Calu3 (cell line): ENCODE results near the gene ZNF609. TPM values are rescaled to one million over a fixed set of nuclear protein-coding genes. Genes with fewer than 3 reads are reported as not detected.

Experiments
- BruUV-seq: library from RNA; stranded (reverse); fragments of 400-500 nt; replicated peaks from 2 replicates; lab custom pipeline; 2021; lab: Mats Ljungman, UMichigan
- CTCF ChIA-PET: fragments of 300-600 bp; sonication (Branson Sonifier 250); formaldehyde crosslinking; loops from one replicate; lab custom pipeline; 2022; ENCODE audit warnings: antibody characterized with exemption; lab: Charles Lee
- DNase-seq: peaks from one replicate; pipeline ENCODE4 v3.0.0; 2022
- H3K27ac Mint-ChIP-seq: one replicate; pipeline ENCODE4 v1.8.0; 2022; ENCODE audit warnings: mixed read lengths; ENCODE audit not compliant: unreplicated experiment
- H3K27me3 Mint-ChIP-seq: one replicate; pipeline ENCODE4 v1.8.0; 2022; ENCODE audit warnings: mixed read lengths; ENCODE audit not compliant: unreplicated experiment
- H3K36me3 Mint-ChIP-seq: one replicate; pipeline ENCODE4 v1.8.0; 2022; ENCODE audit warnings: mild to moderate bottlenecking, moderate library complexity, mixed read lengths; ENCODE audit not compliant: insufficient read depth, unreplicated experiment
- H3K4me1 Mint-ChIP-seq: one replicate; pipeline ENCODE4 v1.8.0; 2022; ENCODE audit warnings: mild to moderate bottlenecking, low read depth, mixed read lengths; ENCODE audit not compliant: unreplicated experiment
- H3K4me3 Mint-ChIP-seq: one replicate; pipeline ENCODE4 v1.8.0; 2022; ENCODE audit warnings: mild to moderate bottlenecking, low read depth, moderate library complexity, mixed read lengths; ENCODE audit not compliant: unreplicated experiment
- H3K9me3 Mint-ChIP-seq: one replicate; pipeline ENCODE4 v1.8.0; 2022; ENCODE audit warnings: low read depth, mixed read lengths; ENCODE audit not compliant: unreplicated experiment
- intact Hi-C: fragments of 100-400 bp; cut with micrococcal nuclease; formaldehyde crosslinking; loops from one replicate; pipeline ENCODE4 v1.10.0; 2022; ENCODE audit not compliant: unreplicated experiment
- total RNA-seq: library from RNA; stranded (reverse); gene quantifications from 2 replicates; pipeline ENCODE4 v1.2.3, GENCODE V29; 2022
- TF ChIP-seq, protein P1 (sequence below): fragments of 200-600 bp; IDR thresholded peaks from one replicate; pipeline ENCODE4 v1.8.0; 2022; ENCODE audit warnings: antibody characterized with exemption; ENCODE audit not compliant: unreplicated experiment

Gene ZNF609
- total RNA-seq, 1 experiment from 2014 or later: 50.6 TPM

- Mint-ChIP-seq H3K27ac (no peak overlapping the region), H3K27me3 (no peaks in the 10 kb centered on the region), H3K9me3 (no peaks in the 10 kb centered on the region), H3K36me3 (peaks cover 21% of the 10 kb centered on the region), H3K4me1 (peaks cover 23% of the 10 kb centered on the region), H3K4me3 (no peak overlapping the region)
- TF ChIP-seq, protein P1, sequence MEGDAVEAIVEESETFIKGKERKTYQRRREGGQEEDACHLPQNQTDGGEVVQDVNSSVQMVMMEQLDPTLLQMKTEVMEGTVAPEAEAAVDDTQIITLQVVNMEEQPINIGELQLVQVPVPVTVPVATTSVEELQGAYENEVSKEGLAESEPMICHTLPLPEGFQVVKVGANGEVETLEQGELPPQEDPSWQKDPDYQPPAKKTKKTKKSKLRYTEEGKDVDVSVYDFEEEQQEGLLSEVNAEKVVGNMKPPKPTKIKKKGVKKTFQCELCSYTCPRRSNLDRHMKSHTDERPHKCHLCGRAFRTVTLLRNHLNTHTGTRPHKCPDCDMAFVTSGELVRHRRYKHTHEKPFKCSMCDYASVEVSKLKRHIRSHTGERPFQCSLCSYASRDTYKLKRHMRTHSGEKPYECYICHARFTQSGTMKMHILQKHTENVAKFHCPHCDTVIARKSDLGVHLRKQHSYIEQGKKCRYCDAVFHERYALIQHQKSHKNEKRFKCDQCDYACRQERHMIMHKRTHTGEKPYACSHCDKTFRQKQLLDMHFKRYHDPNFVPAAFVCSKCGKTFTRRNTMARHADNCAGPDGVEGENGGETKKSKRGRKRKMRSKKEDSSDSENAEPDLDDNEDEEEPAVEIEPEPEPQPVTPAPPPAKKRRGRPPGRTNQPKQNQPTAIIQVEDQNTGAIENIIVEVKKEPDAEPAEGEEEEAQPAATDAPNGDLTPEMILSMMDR: no peak
- CTCF ChIA-PET: interaction anchor here (1.4 kb wide), 1 partner anchor 12 kb away, joined by 3 read pairs; no protein-coding TSS in a partner anchor
- intact Hi-C loops: no loop called here
- no peak for DNase-seq
- BruUV-seq: no TSS peak
These were observed 3.7 kb upstream of the ZNF609 start for GRCh38 chr15:64456634-64457108.

GRCh38 chr15:64459066-64459781 is 1.2 kb upstream of the ZNF609 start:
- CTCF ChIA-PET: interaction anchor here (0.6 kb wide), 3 partner anchors 38 to 229 kb away, joined by 3 read pairs; no protein-coding TSS in a partner anchor
- Mint-ChIP-seq H3K27ac (peak overlapping the region; percentile 49), H3K4me3 (peak overlapping the region; percentile 70), H3K36me3 (peaks cover 27% of the 10 kb centered on the region), H3K9me3 (no peaks in the 10 kb centered on the region), H3K4me1 (peaks cover 24% of the 10 kb centered on the region), H3K27me3 (no peaks in the 10 kb centered on the region)
- TF ChIP-seq, protein P1: no peak
- DNase-seq: no peak
- intact Hi-C loops: no loop called here
- no TSS peak for BruUV-seq

DNA sequence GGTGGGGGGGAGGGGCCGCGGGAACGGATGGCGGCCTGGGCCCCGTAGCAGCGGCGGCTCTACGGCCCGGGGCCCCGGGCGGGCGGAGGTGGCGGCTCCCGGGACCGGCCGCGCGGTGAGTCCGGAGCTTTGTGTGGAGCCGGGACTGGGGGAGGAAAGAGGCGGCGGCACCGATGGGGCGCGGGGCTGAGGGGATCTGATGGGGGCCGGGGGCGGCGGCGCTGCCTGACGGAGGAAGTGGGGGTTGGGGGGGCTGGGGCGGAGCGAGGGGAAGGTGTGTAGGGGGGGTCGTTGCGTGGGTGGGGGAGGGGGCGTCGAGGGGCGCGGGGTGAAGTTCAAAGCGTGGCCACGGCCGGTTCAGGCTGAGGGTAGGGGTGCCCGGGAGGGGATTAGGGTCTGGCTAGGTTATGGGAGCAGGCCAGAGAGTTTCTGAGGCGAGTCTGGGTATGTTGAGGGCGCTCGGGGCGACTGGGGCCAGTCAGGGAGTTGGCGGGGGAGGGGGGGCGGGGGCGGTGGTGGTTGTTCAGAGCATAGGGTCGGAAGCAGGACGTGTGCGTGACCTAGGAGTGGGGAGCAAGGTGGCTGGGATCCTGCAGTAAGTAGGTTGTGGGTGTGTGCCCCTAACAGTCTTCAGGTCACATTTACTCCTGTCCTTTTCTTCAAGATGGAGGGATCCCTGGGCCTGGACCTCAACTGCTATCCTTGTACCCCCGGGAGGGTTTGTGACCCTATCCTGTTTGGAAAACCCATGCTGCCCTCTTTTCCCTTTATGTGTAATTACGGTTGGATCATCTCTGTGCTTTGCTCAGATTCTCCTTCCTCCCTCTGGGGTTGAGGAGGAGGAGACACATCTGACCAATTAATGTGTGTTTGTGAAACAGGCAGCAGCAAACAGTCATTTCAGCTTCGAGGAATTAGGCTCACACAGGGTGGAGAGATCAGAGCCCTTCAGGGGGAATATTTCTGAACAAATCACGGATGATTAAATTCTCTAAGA is 644 bp downstream of the ZNF609 start:
- TF ChIP-seq, protein P1: no peak
- peaks cover 27% of the 10 kb centered on the region for H3K36me3 Mint-ChIP-seq
- no peaks in the 10 kb centered on the region for H3K9me3 Mint-ChIP-seq
- BruUV-seq: no TSS peak
- H3K27me3 Mint-ChIP-seq: no peaks in the 10 kb centered on the region
- H3K4me1 Mint-ChIP-seq: peaks cover 35% of the 10 kb centered on the region
- intact Hi-C loops: no loop called here
- peak; percentile 26 for DNase-seq
- CTCF ChIA-PET: interaction anchor here (0.6 to 1.1 kb wide), 6 partner anchors 31 to 380 kb away, joined by 3 to 7 read pairs (median 4); no protein-coding TSS in a partner anchor
- peak overlapping the region; percentile 57 for H3K27ac Mint-ChIP-seq
- peak overlapping the region; percentile 70 for H3K4me3 Mint-ChIP-seq

- peak; percentile 17 for DNase-seq
- Mint-ChIP-seq H3K4me3 (peak overlapping the region; percentile 70), H3K27me3 (no peaks in the 10 kb centered on the region), H3K27ac (peak overlapping the region; percentile 57), H3K4me1 (peaks cover 41% of the 10 kb centered on the region), H3K9me3 (no peaks in the 10 kb centered on the region), H3K36me3 (peaks cover 33% of the 10 kb centered on the region)
- TF ChIP-seq, protein P1: no peak
- BruUV-seq: no TSS peak
- intact Hi-C loops: no loop called here
- CTCF ChIA-PET: interaction anchor here (0.6 to 0.7 kb wide), 2 partner anchors 190 to 215 kb away, joined by 3 to 5 read pairs; no protein-coding TSS in a partner anchor
These were observed 1.4 kb downstream of the ZNF609 start for GRCh38 chr15:64461721-64462162.
